Inferior parietal cortex (tissue), 1 donor: ENCODE data around the gene SGCD.

ENCODE experiments used
- DNase-seq: peaks from one replicate; pipeline ENCODE4 v3.0.0-alpha.2; 2016; ENCODE audit errors: extremely low spot score

Gene SGCD

DNA sequence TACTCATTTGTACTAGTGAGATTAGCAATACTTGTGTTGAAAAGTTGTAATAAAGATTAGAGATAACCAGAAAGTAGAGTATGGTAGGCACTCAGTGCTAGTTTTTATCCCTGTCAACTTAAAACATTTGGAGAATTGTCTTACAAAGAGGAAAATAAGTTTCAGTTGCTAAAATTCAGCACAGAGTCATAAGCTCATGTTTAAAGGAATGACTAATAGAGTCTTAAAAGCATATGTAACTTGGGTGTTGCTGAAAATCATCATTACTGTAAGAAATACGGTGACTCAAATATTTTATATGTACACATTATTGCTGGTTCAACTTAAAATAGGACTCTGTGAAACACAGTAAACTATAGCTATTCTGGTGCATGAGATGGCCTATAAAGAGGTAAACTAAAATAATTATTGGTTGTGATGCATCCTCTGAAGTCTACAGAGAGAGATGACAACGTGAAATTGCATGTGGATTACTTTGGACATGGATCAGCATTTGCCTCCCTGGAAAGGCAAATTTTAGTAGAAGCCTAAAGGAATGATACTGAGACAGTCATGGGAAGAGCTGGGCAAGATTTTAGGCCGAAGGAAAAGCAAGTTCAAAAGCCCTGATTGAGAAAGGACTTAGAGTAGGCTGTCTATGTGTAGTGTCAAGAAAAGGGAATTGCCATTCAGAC is 34.6 kb downstream of the SGCD start:
- DNase-seq, result no peak

DNA sequence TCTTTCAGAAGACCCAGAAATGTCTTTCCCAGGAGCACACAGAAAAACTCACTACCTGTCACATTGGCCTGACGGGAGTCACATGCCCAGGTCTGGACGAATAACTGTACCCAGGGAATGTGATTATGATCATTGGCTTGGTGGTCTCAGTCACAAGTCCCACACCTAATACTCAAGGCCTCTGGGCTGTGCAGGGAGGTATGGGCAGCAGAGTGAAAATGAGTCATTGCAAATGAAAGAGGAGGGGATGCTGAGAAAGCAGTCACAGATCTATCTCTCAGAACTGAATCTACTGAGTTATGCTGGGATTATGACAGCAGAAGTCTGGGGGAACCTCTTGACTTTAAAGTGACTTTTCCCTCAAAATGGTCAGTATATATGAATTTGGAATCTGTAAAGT is 36.9 kb downstream of the SGCD start:
- no peak for DNase-seq

DNA sequence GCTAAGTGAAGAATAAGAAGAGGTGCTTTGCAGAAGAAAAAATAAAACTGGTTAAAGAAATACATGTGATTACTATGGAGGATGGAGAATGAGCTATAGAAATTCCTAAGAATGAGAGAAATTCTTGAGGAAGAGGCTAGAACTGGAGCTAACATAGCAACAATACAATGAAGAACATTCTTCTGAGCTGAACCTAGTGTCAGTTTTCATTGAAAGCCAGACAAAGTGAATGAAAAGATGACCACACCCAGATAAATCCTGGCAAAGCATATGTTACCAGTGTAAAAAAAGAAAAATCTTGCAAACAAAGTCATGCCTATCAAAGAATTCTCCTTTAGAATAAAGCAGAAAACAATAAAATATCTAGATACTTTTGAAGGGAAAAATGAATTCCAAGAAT is 39.6 kb downstream of the SGCD start:
- DNase-seq, result no peak

DNA sequence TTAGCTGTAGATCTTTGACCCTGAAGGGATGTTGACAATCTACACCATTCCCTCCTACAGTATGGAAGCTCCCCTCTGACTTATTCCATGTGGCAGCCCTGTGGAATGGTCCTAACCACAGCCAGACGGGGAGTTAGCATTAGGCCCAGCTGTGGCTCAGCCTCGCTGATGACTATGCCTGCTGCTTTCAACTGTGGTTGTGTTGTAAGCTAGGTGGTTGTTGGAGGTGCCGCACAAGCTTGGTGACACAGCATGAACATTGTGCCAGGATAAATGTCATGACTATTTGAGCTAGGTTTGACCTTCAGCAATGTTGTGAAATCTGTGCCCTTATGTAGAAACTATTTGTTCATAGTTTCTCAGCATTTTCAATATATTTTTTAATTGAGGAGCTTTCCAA is 40.6 kb downstream of the SGCD start:
- DNase-seq, result no peak

DNA sequence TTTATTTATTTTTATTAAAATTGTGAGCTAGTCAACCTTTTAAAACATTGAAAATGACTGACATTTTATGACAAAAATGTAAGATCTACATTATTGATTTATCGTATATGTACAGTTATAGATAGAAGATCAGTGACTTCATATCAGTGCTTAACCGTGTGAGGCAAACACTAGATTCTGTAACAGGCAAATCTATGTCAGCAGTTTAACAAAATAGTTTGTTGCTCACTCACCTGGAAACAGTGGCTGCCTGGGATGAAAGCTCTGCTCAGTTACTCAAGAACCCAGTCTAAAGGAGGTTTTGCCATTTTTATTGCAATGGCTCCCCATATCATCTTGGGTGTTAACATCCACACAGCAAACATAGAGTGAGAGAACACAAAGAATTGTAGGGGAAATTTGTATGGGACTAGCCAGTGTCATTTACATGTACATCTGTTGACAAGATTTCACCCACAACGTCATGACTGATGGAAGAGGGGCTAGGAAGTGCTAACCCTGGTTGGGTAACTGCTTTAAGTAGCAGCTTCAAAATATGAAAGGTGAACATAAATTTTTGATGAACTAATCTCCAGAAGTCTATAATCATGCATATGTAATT is 49.0 kb downstream of the SGCD start:
- no peak for DNase-seq

DNA sequence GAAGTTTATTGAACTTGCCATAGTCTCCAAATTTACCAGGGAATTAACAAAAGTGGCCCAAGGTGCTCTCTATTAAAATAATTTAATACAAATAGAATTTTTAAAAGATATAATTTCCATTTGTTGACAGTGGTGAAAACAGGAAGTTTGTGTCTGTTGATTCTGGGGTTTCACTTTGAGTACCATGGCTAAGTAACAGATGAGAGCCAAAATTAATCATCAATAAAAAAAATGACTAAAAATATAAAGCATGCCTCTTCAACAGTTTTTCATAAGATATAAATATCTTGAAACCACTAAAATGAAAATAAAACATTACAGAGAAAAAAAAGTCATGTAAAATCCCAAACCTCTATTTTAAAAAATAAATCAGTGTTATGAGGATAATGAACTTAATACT is 49.8 kb downstream of the SGCD start:
- DNase-seq, result no peak

DNA sequence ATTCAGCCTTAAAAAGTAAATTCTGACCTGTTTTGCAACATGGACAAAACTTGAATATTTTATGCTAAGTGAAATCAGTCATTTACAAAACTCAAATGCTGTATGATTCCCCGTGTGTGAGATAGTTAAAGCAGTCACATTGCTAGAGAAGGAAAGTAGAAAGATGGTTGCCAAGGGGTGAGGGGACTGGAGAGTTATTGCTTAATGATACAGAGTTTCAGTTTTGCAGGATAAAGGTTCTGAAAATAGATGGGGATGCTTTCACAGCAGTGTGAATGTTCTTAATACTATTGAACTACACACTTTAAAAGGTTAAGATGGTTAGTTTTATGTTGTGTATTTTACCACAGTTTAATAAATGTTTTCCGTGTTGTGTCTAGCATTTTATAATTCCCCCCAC is 51.2 kb downstream of the SGCD start:
- no peak for DNase-seq

DNA sequence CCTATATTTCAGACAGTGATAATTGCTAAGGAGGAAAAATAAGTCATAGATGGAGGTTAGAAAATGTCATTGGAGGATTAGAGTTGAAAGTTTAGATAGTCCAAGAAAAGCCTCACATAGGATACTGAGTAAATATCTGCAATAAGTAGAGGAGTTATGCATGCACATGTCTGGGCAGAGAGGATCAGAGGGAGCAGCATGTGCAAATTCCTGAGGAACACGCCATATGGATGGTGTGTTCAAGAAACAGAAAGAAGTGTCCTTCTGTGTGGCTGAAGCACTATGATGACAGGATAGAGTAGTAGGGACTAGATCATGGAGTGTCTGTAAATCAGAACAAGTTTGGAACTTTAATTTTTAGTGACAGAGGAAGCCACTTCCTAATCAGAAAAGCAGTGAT is 52.2 kb downstream of the SGCD start:
- no peak for DNase-seq

DNA sequence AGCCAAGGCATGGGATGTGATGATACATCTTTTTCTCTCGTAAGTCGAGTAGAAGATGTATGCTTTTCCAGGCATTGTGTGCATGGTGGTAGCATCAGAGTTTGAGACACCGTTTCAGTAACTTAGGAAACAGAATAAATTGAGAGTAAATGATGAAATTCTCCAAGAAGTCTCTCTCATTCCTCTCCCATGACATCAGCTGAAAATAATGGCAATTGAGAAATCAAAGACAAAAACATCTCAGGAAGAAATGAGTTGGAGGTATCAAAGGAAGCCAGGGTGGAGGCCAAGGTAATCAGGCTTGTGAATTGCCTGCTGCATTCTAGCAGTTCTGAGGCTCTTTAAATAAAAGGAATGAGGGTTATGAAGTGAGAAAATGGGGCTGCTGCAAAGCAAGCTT is 53.9 kb downstream of the SGCD start:
- DNase-seq, result no peak

DNA sequence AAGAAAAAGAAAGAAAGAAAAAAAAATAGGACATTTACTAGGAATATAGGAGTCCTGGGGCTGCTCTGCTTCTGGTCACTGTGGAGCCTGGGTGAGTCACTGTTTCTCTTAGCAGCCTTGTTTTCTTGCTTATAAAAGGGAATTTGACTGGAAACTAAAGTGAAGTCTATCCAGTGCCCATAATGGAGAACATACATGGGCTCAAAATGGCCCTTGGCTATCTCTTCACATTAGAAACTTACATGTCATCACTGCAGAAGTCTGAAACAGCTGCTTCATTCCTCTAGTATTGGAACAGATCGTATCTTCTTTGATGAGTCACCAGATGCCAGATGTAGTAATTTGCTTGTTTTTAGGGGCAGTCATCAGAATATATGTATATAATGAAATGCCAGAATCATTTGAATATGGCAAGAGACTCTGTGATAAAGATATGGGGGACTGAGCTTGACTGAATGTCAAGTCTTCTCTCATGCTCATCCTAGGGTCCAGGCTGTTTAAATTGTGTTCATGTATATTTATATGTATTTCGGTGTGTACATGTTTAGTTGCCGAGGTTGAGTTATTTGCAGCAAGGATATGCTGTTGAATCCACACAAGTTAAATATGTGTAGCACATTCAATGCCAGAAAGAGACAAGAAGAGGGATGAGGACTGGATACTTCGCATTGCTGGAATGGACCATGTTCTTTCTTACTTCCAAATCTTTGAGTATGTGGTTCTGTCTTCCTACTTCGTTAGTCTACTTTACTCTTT is 56.7 kb downstream of the SGCD start:
- no peak for DNase-seq

DNA sequence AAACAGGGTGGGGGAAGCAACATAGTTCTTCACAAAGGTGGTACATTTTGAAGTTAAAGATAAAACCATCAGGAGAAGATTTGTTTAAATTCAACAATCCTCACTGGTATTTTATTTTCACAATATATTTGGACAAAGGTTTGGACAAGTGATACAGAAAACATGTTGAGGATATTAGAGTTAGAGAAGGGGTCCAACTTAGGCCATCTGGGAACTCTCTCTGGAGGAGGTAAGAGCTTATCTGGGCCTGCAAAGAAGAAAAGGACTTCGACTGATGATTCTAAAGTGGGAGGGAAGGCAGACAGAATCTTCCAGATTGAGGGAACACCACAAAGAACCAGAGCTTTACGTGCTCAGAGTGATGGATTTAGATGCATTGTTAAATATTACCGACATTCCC is 58.5 kb downstream of the SGCD start:
- DNase-seq, result no peak

DNA sequence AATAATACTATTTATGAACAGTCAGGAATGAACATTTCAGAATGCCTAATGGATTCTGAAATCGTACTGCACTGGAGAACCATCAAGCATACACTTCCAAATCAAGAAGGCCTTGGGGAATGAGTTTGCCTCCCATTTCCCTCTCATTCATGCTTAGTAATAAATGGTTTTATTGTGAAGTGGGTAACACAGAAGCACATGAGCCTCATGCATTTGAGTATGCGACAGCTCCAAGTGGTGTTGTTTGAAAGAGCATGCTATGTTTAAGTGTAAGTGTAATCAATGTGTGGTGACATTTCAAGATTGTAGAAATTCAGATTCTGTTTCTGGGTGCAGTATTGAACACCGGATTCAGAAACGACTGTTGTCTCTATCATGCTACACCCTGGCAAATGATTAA is 60.0 kb downstream of the SGCD start:
- DNase-seq, result no peak

DNA sequence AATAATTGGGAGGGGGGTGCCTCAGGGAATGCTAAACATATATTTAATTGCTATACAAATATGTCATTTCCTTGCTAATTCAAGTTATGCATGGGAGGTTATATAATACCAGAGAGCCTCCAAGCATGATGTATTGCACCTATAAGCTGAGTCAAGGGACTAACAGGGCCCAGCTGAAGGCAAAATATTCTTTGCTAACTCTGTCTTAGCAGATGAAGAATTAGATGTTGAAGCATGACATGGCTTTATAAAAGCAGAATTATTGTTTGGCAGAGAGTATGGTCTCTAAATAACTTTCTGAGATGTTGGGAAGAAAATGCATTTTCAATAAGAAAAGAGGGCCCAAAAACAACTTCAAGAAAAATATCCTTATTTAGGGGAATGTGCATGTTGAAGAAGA is 60.4 kb downstream of the SGCD start:
- DNase-seq, result no peak

DNA sequence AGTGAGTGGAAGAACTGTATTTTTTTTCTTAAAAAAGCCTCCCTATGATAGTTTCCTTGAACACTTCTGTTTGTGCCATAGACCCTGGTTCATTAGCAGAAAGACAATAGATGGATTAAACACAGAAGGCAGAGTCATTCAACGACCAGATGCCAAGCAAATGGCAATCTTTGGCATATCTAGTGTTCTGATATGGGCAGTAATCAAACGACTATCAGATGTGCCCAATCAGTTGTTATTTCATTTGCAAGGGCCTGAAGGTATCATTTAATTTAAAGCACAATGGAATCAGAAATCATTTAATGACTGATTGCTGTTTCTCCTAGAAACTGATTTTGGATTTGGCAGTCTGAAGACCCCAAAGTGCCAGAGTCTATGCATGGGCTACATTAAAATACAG is 61.3 kb downstream of the SGCD start:
- DNase-seq, result no peak

DNA sequence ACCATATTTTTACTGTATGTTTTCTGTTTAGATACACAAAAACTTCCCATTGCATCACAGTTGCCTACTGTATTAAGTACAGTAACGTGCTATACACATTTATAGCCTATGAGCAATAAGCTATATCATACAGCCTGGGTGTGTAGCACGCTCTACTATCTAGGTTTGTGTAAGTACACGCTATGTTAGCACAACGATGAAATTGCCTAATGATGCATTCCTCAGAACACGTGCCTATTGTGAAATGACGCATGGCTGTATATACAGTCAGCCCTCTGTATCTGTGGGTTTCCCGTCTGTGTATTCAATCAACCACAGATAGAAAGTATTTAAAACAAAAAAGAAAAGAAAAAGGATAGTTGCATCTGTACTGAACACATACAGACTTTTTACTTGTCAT is 64.2 kb downstream of the SGCD start:
- no peak for DNase-seq

DNA sequence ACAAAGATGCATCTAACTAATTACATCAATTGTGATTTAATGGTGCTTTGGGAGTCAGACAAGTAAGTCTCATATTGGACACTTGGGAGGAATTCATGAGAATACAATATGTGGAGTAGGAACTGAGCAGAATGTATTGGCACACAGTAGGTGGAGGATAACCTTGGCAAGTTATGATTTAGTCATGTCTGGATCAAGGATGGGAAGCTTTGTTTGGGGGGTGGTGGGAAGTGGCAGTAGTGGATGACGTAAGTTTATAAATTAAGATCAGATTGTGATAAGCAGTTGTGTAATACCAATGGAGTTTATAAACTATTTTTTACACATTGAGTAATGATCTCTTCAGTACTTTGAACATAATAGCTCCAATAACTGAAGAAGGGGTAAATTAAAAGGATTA is 67.0 kb downstream of the SGCD start:
- DNase-seq, result no peak

DNA sequence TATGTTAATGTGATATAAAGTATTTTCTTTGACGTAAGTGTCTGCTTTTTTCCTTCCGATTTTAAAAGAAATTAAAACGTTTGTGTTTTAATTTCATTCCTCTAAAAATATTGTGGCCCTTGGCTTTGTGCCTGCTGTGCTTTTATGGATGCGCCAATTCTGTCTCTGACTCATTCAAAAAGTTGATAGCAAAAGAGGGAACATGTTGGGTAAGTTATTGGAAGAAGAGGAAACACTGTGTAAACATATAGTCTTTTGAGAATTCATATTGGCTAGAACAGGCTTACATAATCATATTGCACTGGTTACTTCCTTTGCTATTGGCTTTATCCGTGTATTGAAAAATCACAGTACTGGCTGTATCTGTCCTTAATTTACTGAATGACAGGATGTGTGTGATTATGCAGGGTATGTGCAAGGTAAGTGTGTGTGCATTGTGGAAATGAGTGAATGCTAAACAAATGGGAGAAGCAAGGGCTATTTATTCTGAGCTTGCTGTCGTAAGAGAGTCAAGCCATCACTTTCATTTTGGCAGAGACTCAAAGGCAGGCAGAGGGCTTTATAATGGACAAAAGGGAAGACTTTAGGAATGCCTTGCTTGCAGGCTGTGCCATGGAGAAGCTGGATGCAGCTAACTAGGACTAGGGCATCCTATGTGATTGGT is 67.8 kb downstream of the SGCD start:
- DNase-seq, result no peak

DNA sequence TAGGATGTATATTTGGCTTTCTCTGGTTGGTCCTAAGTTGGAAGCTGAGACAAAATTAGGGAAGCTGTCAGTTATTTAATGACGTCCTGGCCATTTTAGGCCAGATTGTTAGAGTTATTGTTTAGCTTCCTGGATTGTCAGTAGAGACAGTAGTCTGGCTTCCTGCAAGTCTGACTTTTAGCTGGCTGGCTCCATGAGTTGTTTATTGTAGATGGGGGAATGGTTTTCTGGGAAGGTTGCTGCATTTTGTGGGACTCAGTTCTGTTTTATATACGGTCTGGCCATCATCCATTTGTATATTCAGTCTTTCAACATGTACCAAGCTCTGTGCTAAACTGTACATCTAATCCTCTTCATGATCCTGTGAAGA is 68.3 kb downstream of the SGCD start:
- no peak for DNase-seq

DNA sequence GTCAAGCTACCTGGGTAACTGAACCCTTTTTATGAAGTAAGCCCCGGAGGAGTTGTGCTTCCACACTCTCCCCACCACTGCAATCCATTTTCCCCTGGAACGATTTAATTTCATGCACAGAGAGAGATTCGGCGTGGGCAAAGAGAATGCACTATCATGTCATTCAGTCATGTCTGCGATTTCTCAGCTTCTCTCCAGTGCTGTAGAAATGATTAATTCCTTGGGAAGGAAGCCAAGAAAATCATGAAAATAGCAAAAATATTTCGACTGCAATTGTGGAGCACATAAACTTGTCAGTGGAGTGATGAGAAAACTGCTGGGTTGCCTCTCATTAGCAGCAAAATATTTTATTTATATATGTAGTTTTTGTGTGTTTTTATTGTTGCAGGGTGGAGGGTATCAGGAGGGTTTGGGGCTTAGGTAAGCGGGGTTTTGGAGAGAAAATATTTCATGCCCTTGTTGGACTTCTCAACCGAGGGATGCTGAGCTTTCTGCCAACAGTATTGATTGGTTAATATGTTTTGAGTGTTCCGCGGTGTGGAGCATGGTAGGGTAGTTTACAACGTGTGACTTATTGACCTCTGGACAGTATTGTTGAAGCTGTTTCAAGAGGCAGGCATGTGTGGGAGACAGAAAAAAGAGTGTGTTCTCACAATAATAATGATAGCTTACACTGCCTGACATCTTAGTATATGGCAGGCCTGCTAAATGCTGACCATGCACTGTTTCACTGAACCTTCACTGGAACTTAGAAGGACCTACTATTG is 69.3 kb downstream of the SGCD start:
- DNase-seq, result no peak

DNA sequence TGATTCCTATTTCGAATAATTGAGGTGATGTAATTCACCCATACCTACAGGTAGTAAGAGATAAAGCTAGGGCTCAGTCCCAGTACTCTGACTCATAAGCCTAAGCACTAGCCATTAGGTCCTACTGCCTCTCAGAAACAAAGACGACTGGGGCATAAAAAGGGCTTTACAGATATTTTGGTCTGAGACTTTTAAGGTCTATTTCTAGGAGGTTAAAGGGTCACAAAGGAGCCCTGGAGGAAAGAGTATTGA is 69.8 kb downstream of the SGCD start:
- DNase-seq, result no peak

DNA sequence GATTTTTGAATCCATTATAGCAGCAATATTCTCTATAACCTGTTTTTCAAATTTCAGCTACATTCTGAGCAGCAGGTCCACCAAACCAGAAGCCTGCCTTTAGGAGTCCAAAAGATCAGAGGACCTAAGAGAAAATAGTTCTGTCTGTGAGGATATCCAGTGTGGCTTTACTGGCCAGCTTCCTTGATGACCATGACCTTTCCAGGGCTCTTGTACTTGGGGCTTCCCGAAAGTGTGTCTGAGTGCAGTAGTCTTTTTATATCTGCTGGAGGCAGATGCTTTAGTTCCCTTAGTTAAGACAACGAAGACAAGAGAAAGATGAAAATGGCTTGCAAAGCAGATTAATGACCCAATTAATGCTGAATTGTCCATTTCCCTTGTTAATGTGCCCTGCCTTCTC is 72.4 kb downstream of the SGCD start:
- DNase-seq, result no peak

DNA sequence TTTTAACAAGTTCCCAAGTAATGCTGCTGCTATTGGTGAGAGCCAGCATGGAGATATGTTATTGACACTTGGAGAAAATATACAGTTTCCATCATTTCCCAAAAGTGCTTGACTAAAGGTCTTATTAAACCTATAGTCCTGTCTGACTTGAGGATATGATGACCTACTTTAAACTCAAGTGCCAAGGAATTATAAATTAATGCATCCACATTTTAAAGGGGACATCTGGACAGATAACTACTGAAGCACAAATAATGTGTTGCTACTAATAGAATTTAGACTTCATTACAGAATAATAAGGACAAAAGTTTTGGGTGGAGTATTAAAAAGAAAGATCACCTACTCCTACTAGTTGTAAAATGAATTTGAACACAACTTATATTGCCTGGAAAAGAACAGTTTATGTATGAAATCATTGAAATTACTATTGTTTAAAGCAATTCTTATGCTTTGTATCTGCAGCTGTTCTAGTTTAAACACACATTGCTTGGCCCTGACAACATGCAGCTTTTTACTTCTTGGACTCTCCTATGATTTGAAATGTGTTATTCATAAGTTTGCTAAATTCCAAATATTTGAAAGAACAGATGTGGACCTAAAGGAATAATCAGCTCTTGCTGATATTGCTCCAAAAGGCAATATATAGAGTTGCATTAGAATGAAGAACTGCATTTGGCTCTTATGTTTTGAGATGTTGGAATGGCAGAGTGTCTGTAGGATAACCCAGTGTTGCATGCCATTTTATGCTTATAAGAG is 73.4 kb downstream of the SGCD start:
- DNase-seq, result no peak
